SIG-M5 (cell line): ENCODE results near the gene ZMYND8.
"Not testable (repeated sequence)": the region's sequence is repeated elsewhere in the genome, so short reads cannot be mapped to it uniquely, and the experiment has no call there.

Experiments used
- DNase-seq: peaks from one replicate; lab custom pipeline; 2025; lab: John Stamatoyannopoulos, UW

Gene ZMYND8

DNA sequence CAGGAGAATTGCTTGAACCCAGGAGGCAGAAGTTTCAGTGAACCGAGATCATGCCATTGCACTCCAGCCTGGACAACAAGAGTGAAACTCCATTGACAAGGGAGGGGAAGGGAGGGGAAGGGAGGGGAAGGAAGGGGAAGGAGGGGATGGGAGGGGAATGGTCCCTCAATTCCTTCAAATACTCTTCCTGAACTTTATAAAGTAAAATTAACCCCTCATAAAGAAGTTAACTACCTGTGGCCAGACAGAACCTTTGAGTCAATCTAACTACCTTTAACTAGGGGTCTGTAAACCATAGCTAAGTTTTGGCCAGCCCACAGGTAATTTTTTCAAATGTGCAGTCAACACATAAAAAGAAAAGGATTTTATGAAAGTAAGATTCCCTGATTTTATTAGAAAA, 131.0 kb downstream of the ZMYND8 start:
- no peak for DNase-seq

DNA sequence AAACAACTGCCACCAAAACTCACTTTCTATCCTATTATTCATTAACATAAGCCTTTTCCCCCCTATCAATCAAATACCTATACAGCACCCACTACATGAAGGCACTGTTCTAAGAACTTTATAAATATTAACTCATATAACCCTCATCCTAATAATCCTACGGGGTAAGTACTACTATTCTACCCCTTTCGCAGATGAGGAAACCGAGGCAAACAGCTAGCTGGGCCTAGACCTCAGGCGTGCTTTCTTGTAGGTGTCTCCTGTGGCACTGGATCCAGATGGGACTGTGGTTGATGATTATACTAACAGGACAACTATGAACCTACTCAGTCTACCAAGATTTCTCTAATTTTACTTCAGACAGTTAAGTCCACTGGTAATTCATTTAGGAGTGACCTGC, 131.6 kb downstream of the ZMYND8 start:
- no peak for DNase-seq

- DNase-seq, result no peak
Measured at GRCh38 chr20:47224300-47224791, 132.2 kb downstream of the ZMYND8 start.

- DNase-seq, result no peak
Measured at GRCh38 chr20:47223896-47224295, 132.6 kb downstream of the ZMYND8 start.

GRCh38 chr20:47222468-47223119, 133.9 kb downstream of the ZMYND8 start:
- no peak for DNase-seq

- no peak for DNase-seq
Measured at GRCh38 chr20:47221036-47221625, 135.4 kb downstream of the ZMYND8 start.

GRCh38 chr20:47220161-47220582, 136.3 kb downstream of the ZMYND8 start:
- DNase-seq, result no peak

GRCh38 chr20:47217482-47218446, 138.7 kb downstream of the ZMYND8 start:
- DNase-seq, result no peak

DNA sequence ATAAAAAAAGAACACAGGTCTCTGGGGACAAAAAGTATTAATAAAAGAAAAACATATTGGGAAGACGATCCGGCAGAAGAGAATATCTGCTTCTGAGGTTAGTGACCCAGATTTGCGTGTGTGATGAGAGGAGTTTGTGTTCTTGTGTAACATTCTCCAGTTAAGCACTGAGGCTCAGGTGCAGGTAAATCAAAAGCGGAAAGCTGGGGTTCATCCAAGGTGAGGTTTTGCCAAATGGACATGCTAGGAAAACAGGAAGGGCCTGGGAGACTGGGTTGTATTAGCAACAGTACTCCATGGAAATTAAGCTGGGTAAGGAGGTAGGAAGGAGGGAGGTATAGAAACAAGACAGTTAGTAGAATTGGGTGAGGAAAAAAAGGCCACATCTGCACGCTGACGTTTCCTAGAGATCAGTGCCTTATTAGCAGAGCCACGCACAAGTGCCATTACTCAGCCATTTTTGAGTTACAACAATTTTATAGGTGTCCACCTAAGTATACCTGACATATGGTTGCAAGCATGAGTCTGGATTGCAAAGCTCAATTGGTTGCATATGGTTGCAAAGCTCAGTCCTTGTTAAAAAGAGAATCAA, 139.6 kb downstream of the ZMYND8 start:
- no peak for DNase-seq

DNA sequence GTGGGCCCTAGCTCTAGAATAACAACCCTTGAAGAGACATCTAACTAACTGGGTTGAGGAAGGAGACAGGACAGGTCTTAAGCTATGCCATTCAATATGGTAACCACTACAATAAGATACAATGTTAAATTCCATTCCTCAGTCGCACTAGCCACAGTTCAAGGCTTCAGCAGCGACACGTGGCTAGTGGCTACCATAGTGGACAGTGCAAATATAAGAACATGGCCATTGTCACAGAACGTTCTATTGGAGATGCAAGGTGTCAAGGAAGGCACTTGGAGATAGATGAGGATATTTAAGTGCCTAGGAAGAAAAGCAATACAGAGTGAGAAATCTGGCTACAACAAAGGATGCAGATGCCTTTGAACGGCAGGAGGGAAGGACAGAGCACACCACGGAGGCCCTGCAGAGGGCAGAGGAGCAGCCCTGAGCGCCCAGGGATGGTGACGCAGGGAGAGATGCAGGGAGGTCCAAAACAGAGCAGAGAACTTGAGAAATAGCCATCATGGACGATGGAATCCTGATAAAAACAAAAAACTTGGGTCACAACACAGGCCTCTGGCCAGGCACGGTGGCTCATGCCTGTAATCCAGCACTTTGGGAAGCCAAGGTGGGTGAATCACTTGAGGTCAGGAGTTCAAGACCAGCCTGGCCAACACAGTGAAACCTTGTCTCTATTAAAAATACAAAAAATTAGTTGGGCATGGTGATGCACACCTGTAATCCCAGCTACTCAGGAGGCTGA, 140.7 kb downstream of the ZMYND8 start:
- DNase-seq, result no peak

DNA sequence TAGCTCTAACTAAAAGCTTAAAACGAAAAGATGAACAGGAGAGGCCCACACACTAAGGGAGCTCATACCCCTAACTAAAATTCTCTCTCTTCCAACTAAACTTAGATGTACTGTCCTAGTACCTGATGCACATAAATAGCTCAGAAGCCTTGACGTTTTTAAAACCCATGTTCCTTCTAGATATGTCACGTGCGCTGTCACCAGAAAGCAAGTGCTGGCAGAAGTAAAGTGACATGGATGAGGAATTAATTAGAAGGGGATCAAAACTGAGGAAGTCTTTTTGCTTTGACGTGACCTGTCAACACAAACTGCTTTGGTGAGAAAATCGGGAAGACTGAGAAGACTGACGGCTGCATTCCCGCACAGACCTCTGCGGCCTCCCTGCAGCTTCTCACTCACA, 142.5 kb downstream of the ZMYND8 start:
- DNase-seq, result no peak

- DNase-seq, result no peak
Measured at GRCh38 chr20:47212606-47213207, 143.8 kb downstream of the ZMYND8 start.

GRCh38 chr20:47211036-47211435, 145.5 kb downstream of the ZMYND8 start:
- no peak for DNase-seq

DNA sequence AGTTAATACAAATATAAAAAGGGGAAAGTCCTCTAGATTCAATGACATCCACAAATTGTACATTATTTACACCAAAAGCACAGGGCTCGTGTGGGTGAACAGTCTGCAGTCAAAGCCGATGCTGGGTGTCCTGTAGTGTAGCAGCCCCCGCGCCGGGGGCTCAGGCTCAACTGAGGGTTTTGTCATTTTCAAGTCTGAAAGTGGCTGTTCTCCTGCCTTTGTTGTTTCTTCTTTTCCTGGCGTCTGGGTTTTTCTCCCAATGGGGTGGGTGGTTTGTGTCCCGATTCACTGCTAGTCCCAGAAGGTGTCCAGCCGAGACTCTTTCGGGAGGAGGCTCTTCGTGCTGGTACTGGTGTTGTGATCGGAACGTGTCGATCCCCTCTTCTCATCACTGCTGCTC, 146.0 kb downstream of the ZMYND8 start:
- no peak for DNase-seq

DNA sequence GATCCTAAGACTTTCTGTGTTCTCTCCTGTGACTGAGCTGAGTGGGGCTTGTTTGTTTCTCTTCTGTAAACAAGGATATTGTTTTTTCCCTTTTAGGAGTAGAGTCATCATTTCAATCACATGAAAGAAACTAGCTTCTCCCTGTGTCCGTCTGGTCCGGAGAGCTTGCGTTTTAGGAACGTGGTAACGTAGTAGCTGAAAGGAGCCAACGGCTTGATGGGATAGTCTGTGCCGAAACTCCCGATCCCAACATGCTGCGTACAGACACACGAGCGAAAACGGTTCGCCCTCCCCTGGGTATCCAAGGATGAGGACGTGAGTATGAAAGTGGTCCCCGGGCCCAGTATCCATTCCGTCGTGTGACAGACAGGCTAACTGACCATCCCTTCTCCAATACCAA, 146.5 kb downstream of the ZMYND8 start:
- DNase-seq, result no peak

DNA sequence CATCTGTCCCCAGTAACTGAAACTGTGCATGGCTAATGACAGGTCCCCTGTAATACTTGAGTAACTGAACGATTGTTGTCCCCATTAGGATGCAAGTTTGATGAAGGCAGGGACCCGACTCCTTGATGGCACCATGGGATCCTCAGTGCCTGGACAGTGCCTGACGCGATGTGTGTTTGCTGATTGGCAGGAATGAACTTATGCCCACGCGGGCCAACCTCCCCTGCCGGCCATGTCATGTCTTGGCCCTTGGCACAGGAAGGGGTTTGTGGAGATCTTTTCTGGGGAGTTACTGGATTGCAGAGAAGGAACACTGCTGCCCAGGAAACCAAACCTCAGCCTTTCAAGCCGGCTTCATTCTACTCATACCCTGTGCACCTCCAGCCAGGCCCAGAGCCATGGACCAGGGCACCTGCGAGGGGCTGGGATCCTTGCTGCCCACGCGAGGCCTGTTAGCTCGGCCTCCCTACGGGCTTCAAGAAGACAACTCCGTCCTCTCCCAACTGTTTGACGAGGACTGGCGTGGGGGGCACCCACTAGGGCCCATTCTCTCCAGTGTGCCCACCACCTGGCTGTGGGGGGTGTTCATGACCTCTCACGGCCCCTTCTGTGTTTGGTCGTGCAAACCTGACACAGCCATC, 147.8 kb downstream of the ZMYND8 start:
- no peak for DNase-seq

DNA sequence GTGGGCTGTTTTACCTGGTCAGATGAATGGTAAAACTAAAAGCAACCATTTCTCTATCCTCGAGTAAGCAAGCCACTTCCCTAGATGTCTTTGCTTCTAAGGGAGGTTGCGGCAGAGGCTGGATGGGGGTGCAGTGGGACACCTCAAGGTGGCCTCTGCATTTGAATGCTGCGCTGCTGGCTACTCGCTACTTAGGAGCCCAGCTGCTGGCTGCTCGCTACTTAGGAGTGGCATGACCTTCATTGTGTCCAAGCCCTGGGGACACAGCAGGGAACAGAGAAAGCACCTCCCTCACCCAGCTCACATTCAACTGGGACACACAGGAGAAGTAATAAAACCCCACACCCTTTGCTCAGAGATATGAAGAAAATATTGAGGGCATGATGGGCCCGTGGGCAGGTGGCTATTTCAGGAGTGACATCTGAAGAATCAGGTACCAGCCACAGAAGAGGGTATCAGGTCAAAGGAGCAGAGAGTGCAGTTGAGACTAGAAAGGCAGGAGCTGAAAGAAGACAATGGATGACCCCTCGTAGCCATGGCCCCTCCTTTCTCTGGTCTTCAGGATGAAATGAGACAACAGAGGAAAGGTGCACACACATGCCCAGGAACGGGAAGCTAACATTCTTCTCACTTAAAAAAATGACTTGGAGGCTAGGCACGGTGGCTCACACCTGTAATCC, 149.4 kb downstream of the ZMYND8 start:
- no peak for DNase-seq

GRCh38 chr20:47206552-47206951, 149.9 kb downstream of the ZMYND8 start:
- DNase-seq, result not testable (repeated sequence)

GRCh38 chr20:47205577-47206123, 150.8 kb downstream of the ZMYND8 start:
- no peak for DNase-seq

GRCh38 chr20:47204850-47205122, 151.7 kb downstream of the ZMYND8 start:
- not testable (repeated sequence) for DNase-seq
